HG02973 (cell line): ENCODE data around the gene FBXW2.
"Not testable (repeated sequence)": the region's sequence is repeated elsewhere in the genome, so short reads cannot be mapped to it uniquely, and the experiment has no call there.

Experiments
- ATAC-seq: cut with Tn5 transposase; IDR thresholded peaks from one replicate; pipeline ENCODE4 v1.9.1; 2021; ENCODE audit warnings: moderate library complexity; ENCODE audit not compliant: unreplicated experiment

FBXW2 gene

GRCh38 chr9:120746366-120746765 is 46.9 kb downstream of the FBXW2 start:
- ATAC-seq = not testable (repeated sequence)

- no peak for ATAC-seq
These were observed 47.9 kb downstream of the FBXW2 start for GRCh38 chr9:120745278-120745677.

GRCh38 chr9:120742951-120743416 is 50.2 kb downstream of the FBXW2 start:
- ATAC-seq = no peak

- ATAC-seq = no peak
These were observed 51.5 kb downstream of the FBXW2 start for GRCh38 chr9:120741701-120742100.

- no peak for ATAC-seq
These were observed 52.0 kb downstream of the FBXW2 start for GRCh38 chr9:120741191-120741590.

- no peak for ATAC-seq
These were observed 53.1 kb downstream of the FBXW2 start for GRCh38 chr9:120740132-120740531.

- no peak for ATAC-seq
These were observed 55.6 kb downstream of the FBXW2 start for GRCh38 chr9:120737416-120738165.

- no peak for ATAC-seq
These were observed 56.3 kb downstream of the FBXW2 start for GRCh38 chr9:120736881-120737280.

GRCh38 chr9:120735415-120736126 is 57.6 kb downstream of the FBXW2 start:
- no peak for ATAC-seq

GRCh38 chr9:120734607-120735410 is 58.4 kb downstream of the FBXW2 start:
- no peak for ATAC-seq

GRCh38 chr9:120733190-120733589 is 60.0 kb downstream of the FBXW2 start:
- no peak for ATAC-seq

- ATAC-seq = no peak
These were observed 62.3 kb downstream of the FBXW2 start for GRCh38 chr9:120730654-120731514.

GRCh38 chr9:120729791-120730241 is 63.4 kb downstream of the FBXW2 start:
- ATAC-seq = no peak

GRCh38 chr9:120726484-120726883 is 66.7 kb downstream of the FBXW2 start:
- ATAC-seq = no peak

GRCh38 chr9:120725907-120726306 is 67.3 kb downstream of the FBXW2 start:
- ATAC-seq = no peak

GRCh38 chr9:120724757-120725400 is 68.3 kb downstream of the FBXW2 start:
- no peak for ATAC-seq

GRCh38 chr9:120723565-120723964 is 69.7 kb downstream of the FBXW2 start:
- ATAC-seq = no peak

GRCh38 chr9:120720404-120720803 is 72.8 kb downstream of the FBXW2 start:
- ATAC-seq = no peak

GRCh38 chr9:120718316-120718715 is 74.9 kb downstream of the FBXW2 start:
- ATAC-seq = no peak

- ATAC-seq = no peak
These were observed 76.0 kb downstream of the FBXW2 start for GRCh38 chr9:120717176-120717575.
